Natural killer cell (primary cell): ENCODE results near the gene TLX1. TPM values are rescaled to one million over a fixed set of nuclear protein-coding genes. Genes with fewer than 3 reads are reported as not detected.

Source experiments
- ATAC-seq, 3 donors: fragments of 150-1000 bp in 2 of 3; fragments of 200-7000 bp in 1 of 3; cut with Tn5 transposase; 1 replicate in 1 of 3; 2 replicates in 2 of 3; pipeline ENCODE4 v1.10.0; 2021; ENCODE audit warnings: mild to moderate bottlenecking in 2 of 3, moderate library complexity in 2 of 3
- DNase-seq, 2 donors: peaks; one replicate each; pipeline versions ENCODE4 v3.0.0 to v3.0.0-alpha.2; 2013 to 2021; ENCODE audit warnings: mixed read lengths in 1 of 2
- H3K27ac ChIP-seq: one replicate; pipeline ENCODE4 v1.5.1; 2013; ENCODE audit warnings: mild to moderate bottlenecking, low read length
- H3K27me3 ChIP-seq: one replicate; pipeline ENCODE4 v1.6.1; 2013; ENCODE audit warnings: low read length; ENCODE audit not compliant: control insufficient read depth, insufficient read depth
- H3K36me3 ChIP-seq: one replicate; pipeline ENCODE4 v1.6.1; 2013; ENCODE audit warnings: low read length; ENCODE audit not compliant: control insufficient read depth, insufficient read depth
- H3K4me1 ChIP-seq: one replicate; pipeline ENCODE4 v1.6.1; 2013; ENCODE audit warnings: low read length; ENCODE audit not compliant: control insufficient read depth, insufficient read depth
- H3K4me3 ChIP-seq: one replicate; pipeline ENCODE4 v1.5.1; 2013; ENCODE audit warnings: low read length
- H3K9me3 ChIP-seq: one replicate; pipeline ENCODE4 v1.6.1; 2013; ENCODE audit warnings: low read length; ENCODE audit not compliant: control insufficient read depth, insufficient read depth
- H3K27ac Mint-ChIP-seq, 2 donors: one replicate each; pipeline ENCODE4 v1.8.0; 2022; ENCODE audit warnings: mild to moderate bottlenecking in 2 of 2, mixed read lengths in 2 of 2, moderate library complexity in 1 of 2
- H3K27me3 Mint-ChIP-seq, 2 donors: one replicate each; pipeline ENCODE4 v1.8.0; 2022; ENCODE audit warnings: low read depth in 2 of 2, mixed read lengths in 2 of 2
- H3K36me3 Mint-ChIP-seq: one replicate; pipeline ENCODE4 v1.8.0; 2022; ENCODE audit warnings: mixed read lengths
- H3K4me1 Mint-ChIP-seq, 2 donors: one replicate each; pipeline ENCODE4 v1.8.0; 2022; ENCODE audit warnings: mixed read lengths in 2 of 2
- H3K4me3 Mint-ChIP-seq: one replicate; pipeline ENCODE4 v1.8.0; 2022; ENCODE audit warnings: mild to moderate bottlenecking, moderate library complexity, mixed read lengths
- H3K9me3 Mint-ChIP-seq, 2 donors: one replicate each; pipeline ENCODE4 v1.8.0; 2022; ENCODE audit warnings: mixed read lengths in 2 of 2
- CTCF ChIP-seq: fragments of 200-600 bp; IDR thresholded peaks from one replicate; pipeline ENCODE4 v1.8.0; 2022; ENCODE audit warnings: antibody characterized with exemption
- whole genome bisulfite sequencing: methylation state at CpG from one replicate; pipeline ENCODE4 v1.1.7; 2013; ENCODE audit warnings: missing lambda C conversion rate; ENCODE audit not compliant: insufficient coverage; 5-methylcytosine and 5-hydroxymethylcytosine counted together
- intact Hi-C: fragments of 100-400 bp; cut with micrococcal nuclease; formaldehyde crosslinking; loops from one replicate; pipeline ENCODE4 v1.14.2; 2022
- total RNA-seq, 4 donors: library from RNA; stranded (reverse); fragments of 120-200 nt in 1 of 4; gene quantifications; one replicate each; pipeline versions ENCODE4 v1.2.3 to v1.2.4, GENCODE V29; 2013 to 2022

The TLX1 gene
- total RNA-seq = not detected
- not detected for total RNA-seq (2013)

- Histone ChIP-seq H3K9me3 (no peaks in the 10 kb centered on the region), H3K27me3 (peaks cover 60% of the 10 kb centered on the region), H3K4me1 (peaks cover 14% of the 10 kb centered on the region), H3K4me3 (no peak within 1 kb of the TSS), H3K36me3 (no peaks in the 10 kb centered on the region), H3K27ac (no peak within 1 kb of the TSS)
- intact Hi-C loops = no loop called here
- 1% methylated on average over 82 of the region's 83 CpGs for WGBS
- no peak within 1 kb of the TSS for H3K27ac Mint-ChIP-seq
- H3K9me3 Mint-ChIP-seq = no peaks in the 10 kb centered on the region
- no peak for TF ChIP-seq CTCF
- H3K27me3 Mint-ChIP-seq = peaks cover 63 to 83% of the 10 kb centered on the region in 2 donors
- H3K4me1 Mint-ChIP-seq = peaks cover 9 to 13% of the 10 kb centered on the region in 2 donors
- peak in 1 of 2 donors; percentile 33 for DNase-seq
- peak in 1 of 3 donors; percentile 34 for ATAC-seq
- H3K36me3 Mint-ChIP-seq = no peaks in the 10 kb centered on the region
- no peak within 1 kb of the TSS for H3K4me3 Mint-ChIP-seq
Measured at GRCh38 chr10:101130984-101131961, at the start of gene TLX1. TLX1 (plus strand) TSS chr10:101131300; CDS start chr10:101131542, 242 bp downstream.

- 78% methylated on average over 6 of the region's 6 CpGs for WGBS
- H3K4me3 Mint-ChIP-seq = no peak overlapping the region
Measured at GRCh38 chr10:101085846-101086245, 45.3 kb upstream of the TLX1 start.

GRCh38 chr10:101087376-101087775, 43.7 kb upstream of the TLX1 start:
- 32% methylated on average over 9 of the region's 10 CpGs for WGBS

More at GRCh38 chr10:101085846-101086245, 45.3 kb upstream of the TLX1 start:
- Histone ChIP-seq H3K9me3 (no peaks in the 10 kb centered on the region), H3K4me3 (no peak overlapping the region), H3K27ac (no peak overlapping the region), H3K36me3 (no peaks in the 10 kb centered on the region), H3K27me3 (peaks cover 7% of the 10 kb centered on the region), H3K4me1 (no peaks in the 10 kb centered on the region)
- Mint-ChIP-seq H3K27ac (no peak overlapping the region), H3K9me3 (no peaks in the 10 kb centered on the region), H3K27me3 (peaks cover 37 to 68% of the 10 kb centered on the region in 2 donors), H3K36me3 (no peaks in the 10 kb centered on the region), H3K4me1 (no peaks in the 10 kb centered on the region)
- intact Hi-C loops = no loop called here
- DNase-seq (no peak), ATAC-seq (no peak)
- TF ChIP-seq CTCF = no peak

More at GRCh38 chr10:101087376-101087775, 43.7 kb upstream of the TLX1 start:
- no peak for DNase-seq
- Mint-ChIP-seq H3K9me3 (no peaks in the 10 kb centered on the region), H3K27ac (no peak overlapping the region), H3K36me3 (no peaks in the 10 kb centered on the region), H3K4me3 (no peak overlapping the region), H3K27me3 (peaks cover 45 to 73% of the 10 kb centered on the region in 2 donors), H3K4me1 (no peaks in the 10 kb centered on the region)
- ATAC-seq = no peak
- Histone ChIP-seq H3K36me3 (no peaks in the 10 kb centered on the region), H3K27me3 (peaks cover 7% of the 10 kb centered on the region), H3K4me3 (no peak overlapping the region), H3K9me3 (no peaks in the 10 kb centered on the region), H3K27ac (no peak overlapping the region), H3K4me1 (no peaks in the 10 kb centered on the region)
- TF ChIP-seq CTCF = no peak
- intact Hi-C loops = no loop called here
